ENCODE results near the gene RSPO1. TPM values are rescaled to one million over a fixed set of nuclear protein-coding genes. Genes with fewer than 3 reads are reported as not detected.

The RSPO1 gene
- total RNA-seq, 2 experiments from 2014 or later, result not detected

DNA sequence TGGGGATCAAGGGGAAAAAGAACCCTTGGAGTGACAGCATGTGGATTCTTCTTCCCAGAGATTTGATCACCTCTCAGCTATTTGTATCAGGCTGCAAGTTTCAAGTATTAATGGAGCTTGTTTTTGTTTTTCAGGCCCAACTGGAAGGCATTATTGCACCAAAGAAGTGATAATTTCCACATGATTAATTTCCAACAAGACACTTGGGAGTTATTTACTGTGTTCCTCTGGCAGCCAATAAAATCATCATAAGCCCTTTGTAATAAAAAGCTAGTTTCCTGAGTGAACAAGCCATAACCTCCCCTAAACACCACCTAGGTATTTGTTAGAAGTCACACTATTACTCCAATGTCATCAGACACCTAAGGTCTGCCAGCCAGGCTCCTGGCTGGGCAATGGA is 69.8 kb downstream of the RSPO1 start:
- no peaks in the 10 kb centered on the region for H3K9me3 ChIP-seq (ENCODE audit: low read length)
- TF ChIP-seq EZH2phosphoT487 (IDR thresholded peaks at IDR 0.05; ENCODE audit: borderline replicate concordance, low read depth, low read length), result no peak
- TF ChIP-seq, protein P1, sequence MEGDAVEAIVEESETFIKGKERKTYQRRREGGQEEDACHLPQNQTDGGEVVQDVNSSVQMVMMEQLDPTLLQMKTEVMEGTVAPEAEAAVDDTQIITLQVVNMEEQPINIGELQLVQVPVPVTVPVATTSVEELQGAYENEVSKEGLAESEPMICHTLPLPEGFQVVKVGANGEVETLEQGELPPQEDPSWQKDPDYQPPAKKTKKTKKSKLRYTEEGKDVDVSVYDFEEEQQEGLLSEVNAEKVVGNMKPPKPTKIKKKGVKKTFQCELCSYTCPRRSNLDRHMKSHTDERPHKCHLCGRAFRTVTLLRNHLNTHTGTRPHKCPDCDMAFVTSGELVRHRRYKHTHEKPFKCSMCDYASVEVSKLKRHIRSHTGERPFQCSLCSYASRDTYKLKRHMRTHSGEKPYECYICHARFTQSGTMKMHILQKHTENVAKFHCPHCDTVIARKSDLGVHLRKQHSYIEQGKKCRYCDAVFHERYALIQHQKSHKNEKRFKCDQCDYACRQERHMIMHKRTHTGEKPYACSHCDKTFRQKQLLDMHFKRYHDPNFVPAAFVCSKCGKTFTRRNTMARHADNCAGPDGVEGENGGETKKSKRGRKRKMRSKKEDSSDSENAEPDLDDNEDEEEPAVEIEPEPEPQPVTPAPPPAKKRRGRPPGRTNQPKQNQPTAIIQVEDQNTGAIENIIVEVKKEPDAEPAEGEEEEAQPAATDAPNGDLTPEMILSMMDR (conservative IDR thresholded peaks at IDR 0.05; ENCODE audit: low read length), result no peak
- H4K20me1 ChIP-seq (ENCODE audit: insufficient read depth, low read length), result no peaks in the 10 kb centered on the region
- ChIA-PET POLR2A (interaction anchor here (0.6 kb wide), 1 partner anchor 303 kb away, joined by 3 read pairs; no protein-coding TSS in a partner anchor), CTCF (ENCODE audit: unreplicated experiment) (no interaction called here)
- H3K4me3 ChIP-seq (ENCODE audit: low read depth, low read length, poor library complexity, severe bottlenecking), result no peak overlapping the region
- no peaks in the 10 kb centered on the region for H3K79me2 ChIP-seq (ENCODE audit: insufficient read depth, low read depth, low read length)
- BruUV-seq (replicated peaks), result no TSS peak
- H3K36me3 ChIP-seq (ENCODE audit: insufficient read depth, low read length), result peaks cover 71% of the 10 kb centered on the region
- no peak overlapping the region for H2AFZ ChIP-seq (ENCODE audit: low read length)
- intact Hi-C loops (cut with micrococcal nuclease; ENCODE audit: unreplicated experiment), result loop anchor here (10.0 kb wide), 1 partner anchor 110 kb away; no protein-coding TSS in a partner anchor
- H3K4me1 ChIP-seq (ENCODE audit: insufficient read depth, low read length, poor library complexity, severe bottlenecking), result no peaks in the 10 kb centered on the region
- DNase-seq (ENCODE audit: low spot score), result no peak
- H3K9me2 ChIP-seq (ENCODE audit: insufficient read depth, low read length), result no peaks in the 10 kb centered on the region
- H3K4me2 ChIP-seq (ENCODE audit: low read length), result no peak overlapping the region
- no peak overlapping the region for H3K27ac ChIP-seq (ENCODE audit: low read depth, low read length, poor library complexity, severe bottlenecking)

DNA sequence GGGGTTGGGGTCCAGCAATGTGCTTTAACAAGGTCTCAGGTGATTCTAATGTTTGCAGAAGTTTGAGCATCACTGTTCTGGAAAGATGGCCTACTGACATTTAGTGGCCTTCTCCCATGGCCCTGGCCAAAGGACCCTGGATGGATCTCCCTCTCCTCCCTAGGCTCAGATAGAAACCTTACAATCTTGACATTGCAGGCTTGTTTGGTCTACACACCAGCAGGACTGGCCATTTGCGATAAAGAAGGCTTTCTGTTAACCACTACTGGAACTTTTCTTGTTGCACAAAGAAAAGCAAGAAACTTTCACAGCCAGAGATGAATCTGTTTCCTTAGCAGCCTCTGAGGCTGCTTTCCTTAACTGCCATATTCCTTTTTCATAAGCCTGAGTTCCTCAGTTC is 71.7 kb downstream of the RSPO1 start:
- no peaks in the 10 kb centered on the region for H3K9me2 ChIP-seq (ENCODE audit: insufficient read depth, low read length)
- intact Hi-C loops (cut with micrococcal nuclease; ENCODE audit: unreplicated experiment), result loop anchor here (1.0 to 10.0 kb wide), 2 partner anchors 108 to 119 kb away; no protein-coding TSS in a partner anchor
- POLR2A ChIA-PET, result interaction anchor here (1.3 kb wide), 1 partner anchor 116 kb away, joined by 3 read pairs; no protein-coding TSS in a partner anchor
- no peaks in the 10 kb centered on the region for H3K4me1 ChIP-seq (ENCODE audit: insufficient read depth, low read length, poor library complexity, severe bottlenecking)
- no peaks in the 10 kb centered on the region for H3K79me2 ChIP-seq (ENCODE audit: insufficient read depth, low read depth, low read length)
- H4K20me1 ChIP-seq (ENCODE audit: insufficient read depth, low read length), result no peaks in the 10 kb centered on the region
- no peak for TF ChIP-seq EZH2phosphoT487 (IDR thresholded peaks at IDR 0.05; ENCODE audit: borderline replicate concordance, low read depth, low read length)
- TF ChIP-seq, protein P1 (conservative IDR thresholded peaks at IDR 0.05; ENCODE audit: low read length), result no peak
- DNase-seq (ENCODE audit: low spot score), result no peak
- H3K36me3 ChIP-seq (ENCODE audit: insufficient read depth, low read length), result peaks cover 52% of the 10 kb centered on the region
- no peak overlapping the region for H2AFZ ChIP-seq (ENCODE audit: low read length)
- CTCF ChIA-PET (ENCODE audit: unreplicated experiment), result no interaction called here
- H3K9me3 ChIP-seq (ENCODE audit: low read length), result no peaks in the 10 kb centered on the region
- no peak overlapping the region for H3K27ac ChIP-seq (ENCODE audit: low read depth, low read length, poor library complexity, severe bottlenecking)
- H3K4me2 ChIP-seq (ENCODE audit: low read length), result no peak overlapping the region
- no peak overlapping the region for H3K4me3 ChIP-seq (ENCODE audit: low read depth, low read length, poor library complexity, severe bottlenecking)
- BruUV-seq (replicated peaks), result no TSS peak

Other genes starting within 250 kb of the RSPO1 start
- gene ZC3H12A, start 160.3 kb downstream of the RSPO1 start, total RNA-seq (2014; rRNA removed; shearing (Covaris generic)), result 11.2 and 20.7 TPM in 2 replicates
- 9.8 and 11.5 TPM in 2 replicates for gene ZC3H12A, start 160.3 kb downstream of the RSPO1 start, total RNA-seq (2022)
- gene MEAF6, start 120.1 kb downstream of the RSPO1 start, total RNA-seq (2014; rRNA removed; shearing (Covaris generic)), result 74.3 and 121 TPM in 2 replicates
- gene MEAF6, start 120.1 kb downstream of the RSPO1 start, total RNA-seq (2022), result 69.8 and 73.8 TPM in 2 replicates
- 14.7 and 19.2 TPM in 2 replicates for gene SNIP1, start 80.6 kb downstream of the RSPO1 start, total RNA-seq (2014; rRNA removed; shearing (Covaris generic))
- gene SNIP1, start 80.6 kb downstream of the RSPO1 start, total RNA-seq (2022), result 24.2 and 24.7 TPM in 2 replicates
- not detected in 2 replicates for gene DNALI1, start 78.0 kb downstream of the RSPO1 start, total RNA-seq (2014; rRNA removed; shearing (Covaris generic))
- gene DNALI1, start 78.0 kb downstream of the RSPO1 start, total RNA-seq (2022), result not detected in 2 replicates
- gene GNL2, start 39.0 kb downstream of the RSPO1 start, total RNA-seq (2014; rRNA removed; shearing (Covaris generic)), result 107 and 112 TPM in 2 replicates
- 66.8 and 72.1 TPM in 2 replicates for gene GNL2, start 39.0 kb downstream of the RSPO1 start, total RNA-seq (2022)
- 55.2 and 60.0 TPM in 2 replicates for gene CDCA8, start 57.6 kb upstream of the RSPO1 start, total RNA-seq (2014; rRNA removed; shearing (Covaris generic))
- 111 and 126 TPM in 2 replicates for gene CDCA8, start 57.6 kb upstream of the RSPO1 start, total RNA-seq (2022)
- gene EPHA10, start 130.2 kb upstream of the RSPO1 start, total RNA-seq (2014; rRNA removed; shearing (Covaris generic)), result not detected in 2 replicates
- gene EPHA10, start 130.2 kb upstream of the RSPO1 start, total RNA-seq (2022), result not detected in 2 replicates
- gene MANEAL, start 159.0 kb upstream of the RSPO1 start, total RNA-seq (2014; rRNA removed; shearing (Covaris generic)), result 11.8 and 27.1 TPM in 2 replicates
- 18.2 and 20.0 TPM in 2 replicates for gene MANEAL, start 159.0 kb upstream of the RSPO1 start, total RNA-seq (2022)
- 18.9 and 26.0 TPM in 2 replicates for gene C1orf122, start 172.9 kb upstream of the RSPO1 start, total RNA-seq (2014; rRNA removed; shearing (Covaris generic))
- gene C1orf122, start 172.9 kb upstream of the RSPO1 start, total RNA-seq (2022), result 21.4 and 29.7 TPM in 2 replicates
- 27.6 and 33.6 TPM in 2 replicates for gene YRDC, start 173.3 kb upstream of the RSPO1 start, total RNA-seq (2014; rRNA removed; shearing (Covaris generic))
- 24.4 and 28.0 TPM in 2 replicates for gene YRDC, start 173.3 kb upstream of the RSPO1 start, total RNA-seq (2022)
- gene MTF1, start 224.7 kb upstream of the RSPO1 start, total RNA-seq (2014; rRNA removed; shearing (Covaris generic)), result 1.6 and 1.8 TPM in 2 replicates
- 12.7 and 16.5 TPM in 2 replicates for gene MTF1, start 224.7 kb upstream of the RSPO1 start, total RNA-seq (2022)

Data from OCI-LY7 (cell line).